Measurements from ENCODE around the gene RHBDD1. TPM values are rescaled to one million over a fixed set of nuclear protein-coding genes. Genes with fewer than 3 reads are reported as not detected.

Gene RHBDD1
- total and polyA plus RNA-seq, 9 donors: 11.5 to 95.8 (median 49.5) TPM

- intact Hi-C loops (cut with DNase I): no loop called here
- TF ChIP-seq EP300 (IDR thresholded peaks at IDR 0.05): no peak
- TF ChIP-seq POLR2A (IDR thresholded peaks at IDR 0.05): no peak
- TF ChIP-seq, protein P1, sequence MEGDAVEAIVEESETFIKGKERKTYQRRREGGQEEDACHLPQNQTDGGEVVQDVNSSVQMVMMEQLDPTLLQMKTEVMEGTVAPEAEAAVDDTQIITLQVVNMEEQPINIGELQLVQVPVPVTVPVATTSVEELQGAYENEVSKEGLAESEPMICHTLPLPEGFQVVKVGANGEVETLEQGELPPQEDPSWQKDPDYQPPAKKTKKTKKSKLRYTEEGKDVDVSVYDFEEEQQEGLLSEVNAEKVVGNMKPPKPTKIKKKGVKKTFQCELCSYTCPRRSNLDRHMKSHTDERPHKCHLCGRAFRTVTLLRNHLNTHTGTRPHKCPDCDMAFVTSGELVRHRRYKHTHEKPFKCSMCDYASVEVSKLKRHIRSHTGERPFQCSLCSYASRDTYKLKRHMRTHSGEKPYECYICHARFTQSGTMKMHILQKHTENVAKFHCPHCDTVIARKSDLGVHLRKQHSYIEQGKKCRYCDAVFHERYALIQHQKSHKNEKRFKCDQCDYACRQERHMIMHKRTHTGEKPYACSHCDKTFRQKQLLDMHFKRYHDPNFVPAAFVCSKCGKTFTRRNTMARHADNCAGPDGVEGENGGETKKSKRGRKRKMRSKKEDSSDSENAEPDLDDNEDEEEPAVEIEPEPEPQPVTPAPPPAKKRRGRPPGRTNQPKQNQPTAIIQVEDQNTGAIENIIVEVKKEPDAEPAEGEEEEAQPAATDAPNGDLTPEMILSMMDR (IDR thresholded peaks at IDR 0.05): no peak
- Histone ChIP-seq H3K4me3 (no peak overlapping the region), H3K4me1 (ENCODE audit: insufficient read depth) (no peaks in the 10 kb centered on the region), H3K27me3 (no peaks in the 10 kb centered on the region), H3K27ac (no peak overlapping the region), H3K36me3 (no peaks in the 10 kb centered on the region), H3K9me3 (no peaks in the 10 kb centered on the region)
- no peak for DNase-seq
- WGBS, 3 donors: 93 to 94% (median 94%) methylated on average over 6 of the region's 6 CpGs
Measured at GRCh38 chr2:226953826-226954225, 118.0 kb downstream of the RHBDD1 start.

- TF ChIP-seq, protein P1 (IDR thresholded peaks at IDR 0.05): no peak
- no peak for TF ChIP-seq EP300 (IDR thresholded peaks at IDR 0.05)
- no peak for DNase-seq
- intact Hi-C loops (cut with DNase I): no loop called here
- no peak overlapping the region for H3K27ac ChIP-seq
- no peaks in the 10 kb centered on the region for H3K27me3 ChIP-seq
- H3K4me3 ChIP-seq: no peak overlapping the region
- H3K9me3 ChIP-seq: no peaks in the 10 kb centered on the region
- H3K4me1 ChIP-seq (ENCODE audit: insufficient read depth): no peaks in the 10 kb centered on the region
- whole genome bisulfite sequencing, 3 donors: 40 to 58% (median 49%) methylated on average over 1 of the region's 1 CpG
- no peaks in the 10 kb centered on the region for H3K36me3 ChIP-seq
Measured at GRCh38 chr2:226956659-226957058, 120.8 kb downstream of the RHBDD1 start.

- 96 to 98% (median 96%) methylated on average over 1 of the region's 1 CpG for WGBS, 3 donors
- no peaks in the 10 kb centered on the region for H3K9me3 ChIP-seq
- no peak for DNase-seq
- no peaks in the 10 kb centered on the region for H3K27me3 ChIP-seq
- intact Hi-C loops (cut with DNase I): no loop called here
- H3K4me1 ChIP-seq (ENCODE audit: insufficient read depth): peaks cover 2% of the 10 kb centered on the region
- H3K4me3 ChIP-seq: no peak overlapping the region
- TF ChIP-seq, protein P1 (IDR thresholded peaks at IDR 0.05): no peak
- TF ChIP-seq EP300 (IDR thresholded peaks at IDR 0.05): no peak
- no peak for TF ChIP-seq POLR2A (IDR thresholded peaks at IDR 0.05)
- no peak overlapping the region for H3K27ac ChIP-seq
- no peaks in the 10 kb centered on the region for H3K36me3 ChIP-seq
Measured at GRCh38 chr2:226959418-226959817, 123.6 kb downstream of the RHBDD1 start.

GRCh38 chr2:226962176-226962773 lies 126.4 kb downstream of the RHBDD1 start:
- TF ChIP-seq EP300 (IDR thresholded peaks at IDR 0.05) (no peak), POLR2A (IDR thresholded peaks at IDR 0.05) (no peak)
- TF ChIP-seq, protein P1 (IDR thresholded peaks at IDR 0.05): no peak
- Histone ChIP-seq H3K27me3 (no peaks in the 10 kb centered on the region), H3K27ac (no peak overlapping the region), H3K36me3 (no peaks in the 10 kb centered on the region), H3K4me1 (ENCODE audit: insufficient read depth) (peaks cover 2% of the 10 kb centered on the region), H3K4me3 (no peak overlapping the region), H3K9me3 (no peaks in the 10 kb centered on the region)
- intact Hi-C loops (cut with DNase I): no loop called here
- WGBS, 3 donors: 88 to 94% (median 90%) methylated on average over 3 of the region's 3 CpGs
- DNase-seq: no peak
